ENCODE measurements around the gene FZR1. TPM values are rescaled to one million over a fixed set of nuclear protein-coding genes. Genes with fewer than 3 reads are reported as not detected.

FZR1 gene
- total RNA-seq, 1 experiment from 2014 or later, result 57.0 TPM

DNA sequence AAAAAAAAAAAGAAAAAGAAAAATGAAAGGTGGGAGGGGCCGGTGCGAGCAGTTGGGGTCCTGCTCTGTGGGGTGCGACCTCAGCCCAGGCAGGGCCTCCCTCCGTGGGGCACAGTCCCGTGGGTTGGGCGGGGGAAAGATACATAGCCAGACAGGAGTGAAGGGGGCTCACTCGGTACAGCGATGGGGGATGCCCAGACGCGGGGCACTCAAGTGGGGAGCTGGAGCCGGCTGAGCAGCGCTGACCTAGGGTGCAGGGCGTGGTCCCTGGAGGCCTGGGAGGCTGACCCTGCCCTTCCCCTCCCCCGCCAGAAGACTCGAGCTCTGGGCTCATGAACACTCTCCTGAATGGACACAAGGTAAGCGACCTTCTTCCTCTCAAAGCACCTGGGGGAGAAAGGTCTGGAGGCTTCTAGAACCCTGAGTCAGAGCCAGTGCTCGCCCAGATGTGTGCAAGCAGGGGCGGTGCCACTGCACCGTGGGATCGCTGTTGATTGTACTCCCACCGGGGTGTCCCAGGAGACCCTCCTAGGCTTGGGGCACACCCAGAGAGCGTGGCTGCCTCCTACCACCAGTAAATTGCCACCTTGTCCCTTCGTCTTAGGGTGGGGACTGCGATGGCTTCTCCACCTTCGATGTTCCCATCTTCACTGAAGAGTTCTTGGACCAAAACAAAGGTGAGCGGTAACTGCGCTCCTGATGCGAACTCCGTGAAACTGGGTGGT is 70.0 kb downstream of the FZR1 start:
- peaks cover 11% of the 10 kb centered on the region; the same call in 1 of the 2 replicates for H3F3A ChIP-seq (ENCODE audit: insufficient read depth, low read depth)
- intact Hi-C loops (cut with micrococcal nuclease; ENCODE audit: unreplicated experiment), result no loop called here
- H3K4me3 ChIP-seq, result no peak overlapping the region
- TF ChIP-seq, protein P1, sequence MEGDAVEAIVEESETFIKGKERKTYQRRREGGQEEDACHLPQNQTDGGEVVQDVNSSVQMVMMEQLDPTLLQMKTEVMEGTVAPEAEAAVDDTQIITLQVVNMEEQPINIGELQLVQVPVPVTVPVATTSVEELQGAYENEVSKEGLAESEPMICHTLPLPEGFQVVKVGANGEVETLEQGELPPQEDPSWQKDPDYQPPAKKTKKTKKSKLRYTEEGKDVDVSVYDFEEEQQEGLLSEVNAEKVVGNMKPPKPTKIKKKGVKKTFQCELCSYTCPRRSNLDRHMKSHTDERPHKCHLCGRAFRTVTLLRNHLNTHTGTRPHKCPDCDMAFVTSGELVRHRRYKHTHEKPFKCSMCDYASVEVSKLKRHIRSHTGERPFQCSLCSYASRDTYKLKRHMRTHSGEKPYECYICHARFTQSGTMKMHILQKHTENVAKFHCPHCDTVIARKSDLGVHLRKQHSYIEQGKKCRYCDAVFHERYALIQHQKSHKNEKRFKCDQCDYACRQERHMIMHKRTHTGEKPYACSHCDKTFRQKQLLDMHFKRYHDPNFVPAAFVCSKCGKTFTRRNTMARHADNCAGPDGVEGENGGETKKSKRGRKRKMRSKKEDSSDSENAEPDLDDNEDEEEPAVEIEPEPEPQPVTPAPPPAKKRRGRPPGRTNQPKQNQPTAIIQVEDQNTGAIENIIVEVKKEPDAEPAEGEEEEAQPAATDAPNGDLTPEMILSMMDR (conservative IDR thresholded peaks at IDR 0.05), result no peak
- no peak for TF ChIP-seq EZH2 (IDR thresholded peaks at IDR 0.05; ENCODE audit: low read depth)
- no peaks in the 10 kb centered on the region for H3K9me2 ChIP-seq (ENCODE audit: insufficient read depth)
- H2AFZ ChIP-seq, result no peak overlapping the region
- H3K79me2 ChIP-seq (ENCODE audit: low read depth), result peaks cover 6% of the 10 kb centered on the region
- no peaks in the 10 kb centered on the region for H3K9me3 ChIP-seq (ENCODE audit: insufficient read depth, low read depth)
- H3K36me3 ChIP-seq (ENCODE audit: low read depth), result no peaks in the 10 kb centered on the region
- peaks cover 6% of the 10 kb centered on the region; the same call in 1 of the 2 replicates for H3K4me1 ChIP-seq (replicated peaks; ENCODE audit: insufficient read depth)
- H4K20me1 ChIP-seq (ENCODE audit: insufficient read depth), result peaks cover 10% of the 10 kb centered on the region
- no peak overlapping the region for H3K4me2 ChIP-seq
- CTCF ChIA-PET, result interaction anchor here (0.5 to 0.8 kb wide), 2 partner anchors 120 to 719 kb away, joined by 3 read pairs; no protein-coding TSS in a partner anchor
- DNase-seq, result no peak
- no peak overlapping the region for H3K27ac ChIP-seq
- BruUV-seq (replicated peaks), result no TSS peak
- H3K27me3 ChIP-seq (ENCODE audit: insufficient read depth, low read depth), result no peaks in the 10 kb centered on the region
- POLR2A ChIA-PET (ENCODE audit: unreplicated experiment), result no interaction called here

DNA sequence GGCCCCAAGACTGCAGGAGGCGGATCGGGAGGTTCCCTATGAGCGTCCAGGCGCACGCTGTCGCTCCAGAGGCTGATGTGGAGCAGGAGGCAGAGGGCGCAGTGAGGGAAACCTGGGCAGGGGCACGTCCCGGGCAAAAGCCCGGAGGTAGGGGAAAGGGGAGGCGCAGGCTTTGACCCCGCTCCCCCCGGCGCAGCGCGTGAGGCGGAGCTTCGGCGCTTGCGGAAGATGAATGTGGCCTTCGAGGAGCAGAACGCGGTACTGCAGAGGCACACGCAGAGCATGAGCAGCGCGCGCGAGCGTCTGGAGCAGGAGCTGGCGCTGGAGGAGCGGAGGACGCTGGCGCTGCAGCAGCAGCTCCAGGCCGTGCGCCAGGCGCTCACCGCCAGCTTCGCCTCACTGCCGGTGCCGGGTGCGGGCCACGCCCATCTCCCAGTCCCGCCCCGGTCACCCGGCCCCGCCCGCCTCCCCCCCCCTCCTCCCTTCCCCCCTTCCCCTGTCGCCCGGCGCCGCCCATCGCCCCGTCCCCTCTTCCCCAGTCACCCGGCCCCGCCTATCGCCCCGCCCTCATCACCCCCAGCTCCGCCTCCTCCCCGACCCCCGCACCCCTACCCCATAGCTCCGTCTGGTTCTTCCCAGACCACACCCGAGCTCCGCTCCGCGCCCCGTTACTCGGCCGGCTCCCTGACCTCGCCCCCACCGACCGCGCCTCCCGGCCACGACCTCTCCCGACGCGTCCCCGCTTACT is 70.8 kb downstream of the FZR1 start:
- Histone ChIP-seq H3K9me2 (ENCODE audit: insufficient read depth) (no peaks in the 10 kb centered on the region), H3F3A (ENCODE audit: insufficient read depth, low read depth) (peaks cover 11% of the 10 kb centered on the region; the same call in 1 of the 2 replicates), H3K27ac (no peak overlapping the region), H2AFZ (no peak overlapping the region), H4K20me1 (ENCODE audit: insufficient read depth) (peaks cover 10% of the 10 kb centered on the region), H3K4me3 (no peak overlapping the region), H3K4me1 (replicated peaks; ENCODE audit: insufficient read depth) (peaks cover 5% of the 10 kb centered on the region; the same call in 1 of the 2 replicates), H3K9me3 (ENCODE audit: insufficient read depth, low read depth) (no peaks in the 10 kb centered on the region), H3K36me3 (ENCODE audit: low read depth) (no peaks in the 10 kb centered on the region), H3K79me2 (ENCODE audit: low read depth) (peaks cover 6% of the 10 kb centered on the region), H3K4me2 (no peak overlapping the region), H3K27me3 (ENCODE audit: insufficient read depth, low read depth) (no peaks in the 10 kb centered on the region)
- POLR2A ChIA-PET (ENCODE audit: unreplicated experiment), result no interaction called here
- no peak for DNase-seq
- intact Hi-C loops (cut with micrococcal nuclease; ENCODE audit: unreplicated experiment), result no loop called here
- BruUV-seq (replicated peaks), result no TSS peak
- TF ChIP-seq, protein P1 (conservative IDR thresholded peaks at IDR 0.05), result no peak
- CTCF ChIA-PET, result interaction anchor here (0.6 kb wide), 1 partner anchor 642 kb away, joined by 4 read pairs; no protein-coding TSS in a partner anchor

DNA sequence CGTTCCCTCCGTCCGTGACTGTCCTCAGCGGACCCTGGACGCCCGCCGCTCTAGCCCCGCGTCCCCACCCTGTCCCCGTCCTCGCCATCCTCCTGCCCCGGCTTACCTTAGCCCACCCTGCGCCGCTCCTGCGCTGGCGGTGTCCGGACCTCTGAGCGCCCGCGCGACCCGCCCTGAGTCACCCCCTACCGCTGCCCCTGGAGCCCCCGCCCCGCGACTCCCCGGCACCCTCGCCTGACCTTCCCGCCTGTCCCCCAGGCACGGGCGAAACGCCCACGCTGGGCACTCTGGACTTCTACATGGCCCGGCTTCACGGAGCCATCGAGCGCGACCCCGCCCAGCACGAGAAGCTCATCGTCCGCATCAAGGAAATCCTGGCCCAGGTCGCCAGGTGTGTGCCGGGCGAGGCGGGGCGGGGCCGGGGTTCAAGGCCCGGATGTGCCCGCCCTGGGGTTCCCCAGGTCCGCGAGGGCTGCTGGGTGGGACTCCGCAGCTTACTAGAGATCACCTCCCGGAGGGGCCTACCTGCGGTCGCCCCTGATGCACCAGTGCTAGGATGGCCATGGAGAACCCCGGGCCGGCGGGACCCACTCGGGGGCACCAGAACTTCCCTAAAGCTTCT is 71.7 kb downstream of the FZR1 start:
- Histone ChIP-seq H3K36me3 (ENCODE audit: low read depth) (no peaks in the 10 kb centered on the region), H4K20me1 (ENCODE audit: insufficient read depth) (peaks cover 10% of the 10 kb centered on the region), H2AFZ (no peak overlapping the region), H3K27ac (no peak overlapping the region), H3K9me3 (ENCODE audit: insufficient read depth, low read depth) (no peaks in the 10 kb centered on the region), H3K4me1 (replicated peaks; ENCODE audit: insufficient read depth) (no peaks in the 10 kb centered on the region), H3K4me3 (no peak overlapping the region), H3K79me2 (ENCODE audit: low read depth) (peaks cover 6% of the 10 kb centered on the region), H3K27me3 (ENCODE audit: insufficient read depth, low read depth) (no peaks in the 10 kb centered on the region), H3K4me2 (no peak overlapping the region), H3K9me2 (ENCODE audit: insufficient read depth) (no peaks in the 10 kb centered on the region), H3F3A (ENCODE audit: insufficient read depth, low read depth) (peaks cover 11% of the 10 kb centered on the region; the same call in 1 of the 2 replicates)
- no peak for DNase-seq
- BruUV-seq (replicated peaks), result no TSS peak
- intact Hi-C loops (cut with micrococcal nuclease; ENCODE audit: unreplicated experiment), result no loop called here
- TF ChIP-seq EZH2 (IDR thresholded peaks at IDR 0.05; ENCODE audit: low read depth), result no peak
- CTCF ChIA-PET, result no interaction called here
- POLR2A ChIA-PET (ENCODE audit: unreplicated experiment), result interaction anchor here (0.6 kb wide), 1 partner anchor 30 kb away, joined by 13 read pairs; no protein-coding TSS in a partner anchor
